ENCODE results near the gene MACROD1.

MACROD1 gene

GRCh38 chr11:64115531-64116522 is 50.1 kb downstream of the MACROD1 start:
- no peak overlapping the region for H3K4me3 ChIP-seq (ENCODE audit: low read depth, low read length)
- no peak for DNase-seq (ENCODE audit: low read depth)
- no peak for TF ChIP-seq CTCF (IDR thresholded peaks at IDR 0.05; ENCODE audit: low read depth, low read length, missing control alignments)
- in situ Hi-C loops (cut with HindIII; ENCODE audit: low sequenced_read_pairs), result loop anchor here (5.0 kb wide), 1 partner anchor 34 kb away; no protein-coding TSS in a partner anchor

- no peak for DNase-seq (ENCODE audit: low read depth)
- no peak for TF ChIP-seq CTCF (IDR thresholded peaks at IDR 0.05; ENCODE audit: low read depth, low read length, missing control alignments)
- in situ Hi-C loops (cut with HindIII; ENCODE audit: low sequenced_read_pairs), result no loop called here
- H3K4me3 ChIP-seq (ENCODE audit: low read depth, low read length), result no peak overlapping the region
Measured at GRCh38 chr11:64114231-64114630, 51.7 kb downstream of the MACROD1 start.

- no peak overlapping the region for H3K4me3 ChIP-seq (ENCODE audit: low read depth, low read length)
- TF ChIP-seq CTCF (IDR thresholded peaks at IDR 0.05; ENCODE audit: low read depth, low read length, missing control alignments), result no peak
- in situ Hi-C loops (cut with HindIII; ENCODE audit: low sequenced_read_pairs), result no loop called here
- no peak for DNase-seq (ENCODE audit: low read depth)
Measured at GRCh38 chr11:64113462-64113780, 52.5 kb downstream of the MACROD1 start.

- TF ChIP-seq CTCF (IDR thresholded peaks at IDR 0.05; ENCODE audit: low read depth, low read length, missing control alignments), result no peak
- DNase-seq (ENCODE audit: low read depth), result no peak
- in situ Hi-C loops (cut with HindIII; ENCODE audit: low sequenced_read_pairs), result no loop called here
- no peak overlapping the region for H3K4me3 ChIP-seq (ENCODE audit: low read depth, low read length)
Measured at GRCh38 chr11:64112771-64113461, 53.0 kb downstream of the MACROD1 start.

GRCh38 chr11:64110465-64111375 is 55.2 kb downstream of the MACROD1 start:
- no peak overlapping the region for H3K4me3 ChIP-seq (ENCODE audit: low read depth, low read length)
- no peak for DNase-seq (ENCODE audit: low read depth)
- in situ Hi-C loops (cut with HindIII; ENCODE audit: low sequenced_read_pairs), result no loop called here
- no peak for TF ChIP-seq CTCF (IDR thresholded peaks at IDR 0.05; ENCODE audit: low read depth, low read length, missing control alignments)

- TF ChIP-seq CTCF (IDR thresholded peaks at IDR 0.05; ENCODE audit: low read depth, low read length, missing control alignments), result no peak
- in situ Hi-C loops (cut with HindIII; ENCODE audit: low sequenced_read_pairs), result no loop called here
- no peak overlapping the region for H3K4me3 ChIP-seq (ENCODE audit: low read depth, low read length)
- no peak for DNase-seq (ENCODE audit: low read depth)
Measured at GRCh38 chr11:64109332-64109731, 56.6 kb downstream of the MACROD1 start.
